Ishikawa (cell line): Measurements from ENCODE around the gene CKMT2.

Experiments
- EGR1 ChIP-seq: IDR thresholded peaks from 2 replicates; pipeline ENCODE4 v1.6.1; 2012
- TF ChIP-seq, protein P1 (sequence below): IDR thresholded peaks from 2 replicates; pipeline ENCODE4 v1.6.1; 2012

DNA sequence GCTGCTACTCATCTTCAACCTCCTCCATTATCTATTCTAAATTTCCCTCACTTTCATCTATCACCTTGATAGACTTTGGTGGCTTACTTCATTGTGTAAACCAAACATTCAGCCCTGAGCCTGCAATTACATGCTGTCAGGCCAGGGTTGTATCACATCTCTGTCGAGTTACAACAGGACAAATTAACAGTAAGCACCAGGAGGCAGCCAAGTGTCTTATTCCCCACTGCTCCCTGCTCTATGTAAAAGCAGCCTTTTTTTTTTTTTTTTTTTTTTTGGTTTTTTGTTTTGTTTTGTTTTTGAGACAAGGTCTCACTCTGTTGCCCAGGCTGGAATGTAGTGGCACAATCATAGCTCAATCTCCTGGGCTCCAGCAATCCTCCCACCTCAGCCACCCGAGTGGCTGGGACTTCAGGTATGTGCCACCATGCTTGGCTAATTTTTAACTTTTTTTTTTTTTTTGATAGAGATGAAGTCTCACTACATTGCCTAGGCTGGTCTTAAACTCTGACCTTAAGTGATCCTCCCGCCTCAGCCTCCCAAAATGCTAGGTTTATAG lies 53.0 kb downstream of the CKMT2 start:
- TF ChIP-seq EGR1 = no peak
- TF ChIP-seq, protein P1, sequence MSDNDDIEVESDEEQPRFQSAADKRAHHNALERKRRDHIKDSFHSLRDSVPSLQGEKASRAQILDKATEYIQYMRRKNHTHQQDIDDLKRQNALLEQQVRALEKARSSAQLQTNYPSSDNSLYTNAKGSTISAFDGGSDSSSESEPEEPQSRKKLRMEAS = no peak
